ENCODE measurements around the gene USP14.

The USP14 gene

DNA sequence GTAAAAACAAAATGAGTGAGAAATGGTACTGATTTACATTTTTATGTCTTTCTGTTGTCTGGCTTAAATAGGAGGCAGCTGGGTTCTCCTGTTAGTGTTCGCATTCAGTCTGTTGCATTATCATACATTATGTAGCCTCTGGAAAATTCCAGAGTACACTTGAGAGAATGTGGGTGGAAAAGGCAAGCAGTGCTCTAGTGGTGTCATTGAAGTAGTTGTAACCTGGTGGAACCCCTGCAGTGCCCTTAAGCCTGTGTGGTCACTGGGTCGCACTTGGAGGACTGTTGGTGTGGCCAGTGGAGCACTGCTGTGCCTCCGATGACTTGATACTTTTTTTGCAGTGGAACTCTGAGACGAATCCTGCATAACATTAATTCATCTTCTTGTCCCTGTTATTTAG, 52.4 kb downstream of the USP14 start:
- no peak overlapping the region for H3K9ac ChIP-seq (ENCODE audit: low read length)
- DNase-seq = no peak
- TF ChIP-seq, protein P1, sequence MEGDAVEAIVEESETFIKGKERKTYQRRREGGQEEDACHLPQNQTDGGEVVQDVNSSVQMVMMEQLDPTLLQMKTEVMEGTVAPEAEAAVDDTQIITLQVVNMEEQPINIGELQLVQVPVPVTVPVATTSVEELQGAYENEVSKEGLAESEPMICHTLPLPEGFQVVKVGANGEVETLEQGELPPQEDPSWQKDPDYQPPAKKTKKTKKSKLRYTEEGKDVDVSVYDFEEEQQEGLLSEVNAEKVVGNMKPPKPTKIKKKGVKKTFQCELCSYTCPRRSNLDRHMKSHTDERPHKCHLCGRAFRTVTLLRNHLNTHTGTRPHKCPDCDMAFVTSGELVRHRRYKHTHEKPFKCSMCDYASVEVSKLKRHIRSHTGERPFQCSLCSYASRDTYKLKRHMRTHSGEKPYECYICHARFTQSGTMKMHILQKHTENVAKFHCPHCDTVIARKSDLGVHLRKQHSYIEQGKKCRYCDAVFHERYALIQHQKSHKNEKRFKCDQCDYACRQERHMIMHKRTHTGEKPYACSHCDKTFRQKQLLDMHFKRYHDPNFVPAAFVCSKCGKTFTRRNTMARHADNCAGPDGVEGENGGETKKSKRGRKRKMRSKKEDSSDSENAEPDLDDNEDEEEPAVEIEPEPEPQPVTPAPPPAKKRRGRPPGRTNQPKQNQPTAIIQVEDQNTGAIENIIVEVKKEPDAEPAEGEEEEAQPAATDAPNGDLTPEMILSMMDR (IDR thresholded peaks at IDR 0.05; ENCODE audit: low read length) = no peak
- TF ChIP-seq EZH2phosphoT487 (IDR thresholded peaks at IDR 0.05; ENCODE audit: low read length) = no peak
- H3K79me2 ChIP-seq (ENCODE audit: low read length) = 0 out of 2 replicates have a peak, but pooled peaks cover 11% of the 10 kb centered on the region
- H3K36me3 ChIP-seq (replicated peaks; ENCODE audit: insufficient read depth, low read length) = peaks cover 19% of the 10 kb centered on the region; the same call in 1 of the 2 replicates
- no peaks in the 10 kb centered on the region for H3K9me3 ChIP-seq (replicated peaks; ENCODE audit: insufficient read depth, low read length)
- H2AFZ ChIP-seq (ENCODE audit: low read length) = no peak overlapping the region
- no peak overlapping the region for H3K4me2 ChIP-seq (ENCODE audit: low read depth, low read length)
- H4K20me1 ChIP-seq (ENCODE audit: insufficient read depth, low read length) = no peaks in the 10 kb centered on the region; the same call in 1 of the 2 replicates
- no peaks in the 10 kb centered on the region for H3K27me3 ChIP-seq (replicated peaks; ENCODE audit: insufficient read depth, low read length)
- H3K9me2 ChIP-seq (replicated peaks; ENCODE audit: insufficient read depth, low read length) = no peaks in the 10 kb centered on the region
- no peak overlapping the region for H3K27ac ChIP-seq (ENCODE audit: low read length)
- no peak overlapping the region for H3K4me3 ChIP-seq (ENCODE audit: low read length)
- no peaks in the 10 kb centered on the region for H3F3A ChIP-seq (ENCODE audit: insufficient read depth, low read length)
- no peaks in the 10 kb centered on the region for H3K4me1 ChIP-seq (ENCODE audit: low read length)

DNA sequence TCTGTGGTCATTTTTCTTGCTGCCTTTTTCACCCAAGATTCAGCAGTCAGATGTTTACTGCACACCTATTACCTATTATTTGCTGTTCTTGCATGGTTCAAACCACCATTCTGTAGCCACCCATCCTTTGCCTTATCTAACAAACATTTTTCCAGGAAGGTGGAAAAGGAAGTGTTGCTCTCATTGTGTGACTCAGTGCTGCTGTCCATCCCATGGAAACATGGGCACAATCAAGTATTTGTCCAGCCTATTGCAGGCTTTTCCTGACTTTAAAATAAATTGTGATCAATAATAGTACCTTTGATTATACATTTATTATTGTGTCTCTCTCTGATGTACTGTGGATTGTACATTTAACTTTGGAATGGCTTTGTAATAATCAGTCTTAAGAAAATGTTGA, 53.2 kb downstream of the USP14 start:
- Histone ChIP-seq H3K9me2 (replicated peaks; ENCODE audit: insufficient read depth, low read length) (no peaks in the 10 kb centered on the region), H3K27ac (ENCODE audit: low read length) (no peak overlapping the region), H3K36me3 (replicated peaks; ENCODE audit: insufficient read depth, low read length) (peaks cover 19% of the 10 kb centered on the region; the same call in 1 of the 2 replicates), H3K4me3 (ENCODE audit: low read length) (no peak overlapping the region), H2AFZ (ENCODE audit: low read length) (no peak overlapping the region), H3K4me2 (ENCODE audit: low read depth, low read length) (no peak overlapping the region), H4K20me1 (ENCODE audit: insufficient read depth, low read length) (no peaks in the 10 kb centered on the region; the same call in 1 of the 2 replicates), H3K9me3 (replicated peaks; ENCODE audit: insufficient read depth, low read length) (no peaks in the 10 kb centered on the region), H3K27me3 (replicated peaks; ENCODE audit: insufficient read depth, low read length) (no peaks in the 10 kb centered on the region), H3K79me2 (ENCODE audit: low read length) (0 out of 2 replicates have a peak, but pooled peaks cover 11% of the 10 kb centered on the region), H3K4me1 (ENCODE audit: low read length) (no peaks in the 10 kb centered on the region), H3K9ac (ENCODE audit: low read length) (no peak overlapping the region), H3F3A (ENCODE audit: insufficient read depth, low read length) (no peaks in the 10 kb centered on the region)
- DNase-seq = no peak
- TF ChIP-seq EZH2phosphoT487 (IDR thresholded peaks at IDR 0.05; ENCODE audit: low read length) = no peak
- TF ChIP-seq, protein P1 (IDR thresholded peaks at IDR 0.05; ENCODE audit: low read length) = no peak
- TF ChIP-seq EZH2 (optimal IDR thresholded peaks at IDR 0.05; ENCODE audit: low read depth, low read length) = no peak

DNA sequence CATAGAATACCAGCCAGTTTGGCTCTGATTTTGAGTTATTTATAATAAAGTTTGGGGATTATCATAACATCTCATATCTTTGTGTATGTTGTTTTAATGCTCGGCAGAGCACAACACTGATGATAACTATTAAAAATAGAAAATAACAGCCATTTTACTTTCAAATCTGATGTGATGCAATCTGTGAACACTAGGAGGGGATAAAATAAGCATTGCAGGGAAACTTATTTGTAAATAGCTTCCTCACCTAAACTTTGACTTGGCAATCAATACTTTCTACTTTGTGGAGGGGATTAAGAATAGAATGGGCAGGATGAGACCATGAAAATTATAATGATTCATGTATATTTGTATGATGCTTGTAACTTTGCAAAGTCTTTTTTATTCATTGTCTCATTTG, 54.4 kb downstream of the USP14 start:
- Histone ChIP-seq H3K9me3 (replicated peaks; ENCODE audit: insufficient read depth, low read length) (no peaks in the 10 kb centered on the region), H3F3A (ENCODE audit: insufficient read depth, low read length) (no peaks in the 10 kb centered on the region), H3K27me3 (replicated peaks; ENCODE audit: insufficient read depth, low read length) (no peaks in the 10 kb centered on the region), H2AFZ (ENCODE audit: low read length) (no peak overlapping the region), H3K36me3 (replicated peaks; ENCODE audit: insufficient read depth, low read length) (peaks cover 22% of the 10 kb centered on the region; the same call in 1 of the 2 replicates), H3K27ac (ENCODE audit: low read length) (no peak overlapping the region), H4K20me1 (ENCODE audit: insufficient read depth, low read length) (no peaks in the 10 kb centered on the region; the same call in 1 of the 2 replicates), H3K79me2 (ENCODE audit: low read length) (0 out of 2 replicates have a peak, but pooled peaks cover 6% of the 10 kb centered on the region), H3K4me3 (ENCODE audit: low read length) (no peak overlapping the region), H3K9me2 (replicated peaks; ENCODE audit: insufficient read depth, low read length) (no peaks in the 10 kb centered on the region), H3K9ac (ENCODE audit: low read length) (no peak overlapping the region), H3K4me2 (ENCODE audit: low read depth, low read length) (no peak overlapping the region), H3K4me1 (ENCODE audit: low read length) (no peaks in the 10 kb centered on the region)
- no peak for TF ChIP-seq EZH2phosphoT487 (IDR thresholded peaks at IDR 0.05; ENCODE audit: low read length)
- no peak for TF ChIP-seq EZH2 (optimal IDR thresholded peaks at IDR 0.05; ENCODE audit: low read depth, low read length)
- TF ChIP-seq, protein P1 (IDR thresholded peaks at IDR 0.05; ENCODE audit: low read length) = peak; percentile 18
- no peak for DNase-seq
